ENCODE measurements around the gene GNG4. TPM values are rescaled to one million over a fixed set of nuclear protein-coding genes. Genes with fewer than 3 reads are reported as not detected.

GNG4 gene
- total RNA-seq, 4 donors from 2014 or later, result not detected

DNA sequence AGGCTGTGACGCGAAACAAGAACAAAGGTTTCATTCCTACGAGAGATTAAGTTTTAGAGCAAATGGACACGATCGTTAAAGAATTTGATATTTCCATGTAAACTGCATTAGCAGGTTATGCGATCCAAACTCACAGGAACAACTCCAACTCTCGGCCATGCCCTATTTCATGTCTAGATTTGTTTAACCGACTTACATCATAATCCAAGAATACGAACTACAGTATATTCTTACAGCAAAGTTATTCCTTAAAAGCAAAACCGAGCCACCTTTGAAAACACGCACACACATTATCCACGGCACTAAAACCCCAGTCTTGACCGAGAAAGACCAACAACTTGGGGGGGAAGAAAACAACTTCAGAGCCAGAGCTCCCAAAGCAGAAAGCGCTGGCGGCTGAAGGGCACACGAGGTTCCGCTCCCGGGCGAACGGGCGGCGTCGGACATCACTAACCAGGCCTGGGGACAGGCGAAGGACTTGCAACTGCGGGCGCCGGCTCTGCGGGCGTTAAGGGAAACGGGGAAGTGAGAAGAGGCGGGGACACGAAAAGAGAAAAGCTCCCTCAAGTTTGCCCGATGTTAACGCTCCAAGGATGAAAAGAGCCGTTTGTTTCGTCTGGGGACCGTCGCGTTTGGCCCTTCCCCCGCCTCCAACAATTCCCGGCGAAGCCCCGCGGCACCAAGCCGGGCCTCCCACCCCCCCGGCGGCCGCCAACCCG is 146.0 kb downstream of the GNG4 start:
- TF ChIP-seq, protein P1, sequence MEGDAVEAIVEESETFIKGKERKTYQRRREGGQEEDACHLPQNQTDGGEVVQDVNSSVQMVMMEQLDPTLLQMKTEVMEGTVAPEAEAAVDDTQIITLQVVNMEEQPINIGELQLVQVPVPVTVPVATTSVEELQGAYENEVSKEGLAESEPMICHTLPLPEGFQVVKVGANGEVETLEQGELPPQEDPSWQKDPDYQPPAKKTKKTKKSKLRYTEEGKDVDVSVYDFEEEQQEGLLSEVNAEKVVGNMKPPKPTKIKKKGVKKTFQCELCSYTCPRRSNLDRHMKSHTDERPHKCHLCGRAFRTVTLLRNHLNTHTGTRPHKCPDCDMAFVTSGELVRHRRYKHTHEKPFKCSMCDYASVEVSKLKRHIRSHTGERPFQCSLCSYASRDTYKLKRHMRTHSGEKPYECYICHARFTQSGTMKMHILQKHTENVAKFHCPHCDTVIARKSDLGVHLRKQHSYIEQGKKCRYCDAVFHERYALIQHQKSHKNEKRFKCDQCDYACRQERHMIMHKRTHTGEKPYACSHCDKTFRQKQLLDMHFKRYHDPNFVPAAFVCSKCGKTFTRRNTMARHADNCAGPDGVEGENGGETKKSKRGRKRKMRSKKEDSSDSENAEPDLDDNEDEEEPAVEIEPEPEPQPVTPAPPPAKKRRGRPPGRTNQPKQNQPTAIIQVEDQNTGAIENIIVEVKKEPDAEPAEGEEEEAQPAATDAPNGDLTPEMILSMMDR (IDR thresholded peaks at IDR 0.05; ENCODE audit: low read depth), result no peak

DNA sequence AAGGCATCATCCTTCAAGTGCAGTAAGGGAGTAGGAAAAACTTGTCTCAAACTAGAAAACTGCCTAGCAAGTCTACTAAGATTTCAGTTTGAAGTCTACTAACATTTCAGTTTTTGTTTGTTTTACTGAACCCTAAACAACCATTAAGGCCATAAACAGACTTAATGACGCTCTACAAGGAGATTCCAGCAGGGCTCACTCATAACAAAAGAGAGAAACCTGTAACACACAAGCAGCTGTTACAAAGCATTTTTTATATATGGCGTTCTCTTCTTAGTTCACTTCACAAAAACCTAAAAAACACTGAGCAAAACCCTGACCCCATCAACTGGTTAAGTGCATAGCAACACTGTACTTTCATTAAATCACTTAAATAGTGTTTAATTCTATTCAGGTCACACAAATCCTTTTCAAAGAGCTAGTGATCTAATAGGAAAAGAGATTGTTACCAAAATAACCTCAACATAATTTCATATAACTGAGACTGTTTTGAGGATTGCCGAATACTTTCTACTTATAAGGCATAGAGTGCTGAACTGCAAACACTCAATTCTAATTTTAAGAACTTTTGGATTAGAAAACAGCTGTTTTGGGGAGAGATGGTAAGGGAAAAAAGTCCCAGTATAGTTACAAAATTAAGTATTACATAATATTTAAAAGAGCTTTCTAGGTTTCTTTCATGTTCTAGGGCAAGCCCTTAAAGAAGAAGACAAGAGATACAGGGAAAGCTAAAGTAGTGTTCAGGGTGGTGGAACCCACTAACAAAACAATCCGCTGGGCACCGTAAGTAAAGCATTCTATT is 146.8 kb downstream of the GNG4 start:
- TF ChIP-seq, protein P1 (IDR thresholded peaks at IDR 0.05; ENCODE audit: low read depth), result no peak

DNA sequence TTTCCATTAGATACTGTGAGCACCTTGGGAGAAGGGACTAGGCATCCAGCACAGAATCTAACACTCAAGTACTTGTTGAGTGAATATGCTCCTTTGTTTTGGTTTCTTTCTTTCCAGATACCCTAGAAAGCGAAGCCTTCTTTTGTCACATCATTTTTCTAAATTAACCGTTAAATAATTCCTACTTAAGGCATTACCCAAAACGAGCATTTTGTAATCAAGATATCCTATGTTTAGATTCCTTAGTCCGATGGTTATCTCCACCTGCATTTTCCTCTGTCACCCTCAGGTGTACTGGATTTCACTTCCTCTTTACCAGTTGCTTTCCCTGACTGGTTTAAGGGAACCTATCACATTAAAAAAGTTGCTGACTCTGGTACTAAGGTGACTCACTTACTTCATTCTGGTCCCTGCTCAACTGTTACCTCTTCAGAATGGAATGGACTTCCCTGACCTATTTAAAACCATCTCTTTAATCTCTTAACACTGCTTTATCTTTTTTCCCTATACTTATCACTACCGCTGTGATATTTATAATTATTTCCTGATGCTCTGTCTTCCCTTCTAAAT is 148.5 kb downstream of the GNG4 start:
- TF ChIP-seq, protein P1 (IDR thresholded peaks at IDR 0.05; ENCODE audit: low read depth), result no peak

Small RNAs within 50 kb of the gene (small RNA-seq; reads per million reads assigned to genes)
- gene MTCO3P46 (not detected), gene MTND4LP21 (not detected)

Other genes with a start within 250 kb of the GNG4 start
- 10 to 100 TPM; 15.4 to 19.4 (median 17.5) TPM for gene B3GALNT2, start 145.3 kb downstream of the GNG4 start, total RNA-seq
- gene LYST, start 217.1 kb upstream of the GNG4 start, total RNA-seq, result 10 to 100 TPM; 65.1 to 73.5 (median 68.1) TPM

Measured in subcutaneous adipose tissue (tissue), 4 donors.